HEK293T (cell line): ENCODE measurements around the gene R3HCC1L.

Source experiments
- ARNT ChIP-seq: fragments of 450-650 bp; IDR thresholded peaks from 2 replicates; pipeline ENCODE4 v1.6.1; 2017; ENCODE audit warnings: mild to moderate bottlenecking
- BHLHE40 ChIP-seq: fragments of 450-650 bp; IDR thresholded peaks from 2 replicates; pipeline ENCODE4 v1.6.1; 2016; ENCODE audit warnings: mild to moderate bottlenecking, moderate library complexity, borderline replicate concordance
- CTBP1 ChIP-seq: fragments of 450-650 bp; IDR thresholded peaks from 2 replicates; pipeline ENCODE4 v1.6.1; 2016; ENCODE audit warnings: borderline replicate concordance
- ELF4 ChIP-seq: fragments of 450-650 bp; IDR thresholded peaks from 2 replicates; pipeline ENCODE4 v1.6.1; 2017; ENCODE audit warnings: antibody characterized with exemption
- FOXA1 ChIP-seq: fragments of 450-650 bp; IDR thresholded peaks from 2 replicates; pipeline ENCODE4 v1.6.1; 2016; ENCODE audit warnings: mild to moderate bottlenecking
- FOXK2 ChIP-seq: fragments of 450-650 bp; IDR thresholded peaks from 2 replicates; pipeline ENCODE4 v1.6.1; 2016; ENCODE audit warnings: mild to moderate bottlenecking
- FOXM1 ChIP-seq: fragments of 450-650 bp; IDR thresholded peaks from 2 replicates; pipeline ENCODE4 v1.6.1; 2017; ENCODE audit warnings: mild to moderate bottlenecking, borderline replicate concordance
- LEF1 ChIP-seq: fragments of 450-650 bp; IDR thresholded peaks from 2 replicates; pipeline ENCODE4 v1.6.1; 2017; ENCODE audit warnings: mild to moderate bottlenecking, borderline replicate concordance
- NFRKB ChIP-seq: fragments of 450-650 bp; IDR thresholded peaks from 2 replicates; pipeline ENCODE4 v1.6.1; 2016; ENCODE audit warnings: mild to moderate bottlenecking, moderate library complexity
- SP1 ChIP-seq: fragments of 450-650 bp; IDR thresholded peaks from 2 replicates; pipeline ENCODE4 v1.6.1; 2017
- ZNF384 ChIP-seq: fragments of 450-650 bp; IDR thresholded peaks from 2 replicates; pipeline ENCODE4 v1.6.1; 2016
- TF ChIP-seq, protein P1 (sequence below): fragments of 450-650 bp; IDR thresholded peaks from 2 replicates; pipeline ENCODE4 v1.6.1; 2016

DNA sequence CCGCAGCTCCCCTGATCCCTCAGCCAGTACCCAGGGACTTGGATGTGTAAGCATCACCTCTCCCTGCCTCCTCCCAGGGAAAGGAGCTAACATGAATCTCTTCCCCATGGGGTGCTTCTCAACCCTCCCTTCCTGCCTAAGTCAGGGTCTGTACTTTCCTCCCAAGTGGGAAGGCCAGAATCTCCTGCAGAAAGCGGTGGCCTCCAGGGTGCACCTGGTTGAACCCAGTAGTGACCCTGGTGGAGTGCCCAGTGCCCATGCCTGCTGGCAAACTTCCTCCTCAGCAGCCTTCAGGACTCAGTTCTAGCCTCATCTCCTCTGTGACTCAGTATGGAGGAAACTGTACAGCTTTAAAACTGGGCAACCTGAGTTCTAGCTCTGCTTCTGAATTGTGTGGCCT lies 136.3 kb downstream of the R3HCC1L start:
- TF ChIP-seq FOXK2 (no peak), ELF4 (no peak), NFRKB (no peak), ZNF384 (no peak), LEF1 (no peak), FOXM1 (no peak), BHLHE40 (no peak), SP1 (no peak), FOXA1 (no peak), ARNT (no peak), CTBP1 (no peak)
- TF ChIP-seq, protein P1, sequence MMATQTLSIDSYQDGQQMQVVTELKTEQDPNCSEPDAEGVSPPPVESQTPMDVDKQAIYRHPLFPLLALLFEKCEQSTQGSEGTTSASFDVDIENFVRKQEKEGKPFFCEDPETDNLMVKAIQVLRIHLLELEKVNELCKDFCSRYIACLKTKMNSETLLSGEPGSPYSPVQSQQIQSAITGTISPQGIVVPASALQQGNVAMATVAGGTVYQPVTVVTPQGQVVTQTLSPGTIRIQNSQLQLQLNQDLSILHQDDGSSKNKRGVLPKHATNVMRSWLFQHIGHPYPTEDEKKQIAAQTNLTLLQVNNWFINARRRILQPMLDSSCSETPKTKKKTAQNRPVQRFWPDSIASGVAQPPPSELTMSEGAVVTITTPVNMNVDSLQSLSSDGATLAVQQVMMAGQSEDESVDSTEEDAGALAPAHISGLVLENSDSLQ = no peak
